Measurements from ENCODE around the gene PDLIM5.

Gene PDLIM5

DNA sequence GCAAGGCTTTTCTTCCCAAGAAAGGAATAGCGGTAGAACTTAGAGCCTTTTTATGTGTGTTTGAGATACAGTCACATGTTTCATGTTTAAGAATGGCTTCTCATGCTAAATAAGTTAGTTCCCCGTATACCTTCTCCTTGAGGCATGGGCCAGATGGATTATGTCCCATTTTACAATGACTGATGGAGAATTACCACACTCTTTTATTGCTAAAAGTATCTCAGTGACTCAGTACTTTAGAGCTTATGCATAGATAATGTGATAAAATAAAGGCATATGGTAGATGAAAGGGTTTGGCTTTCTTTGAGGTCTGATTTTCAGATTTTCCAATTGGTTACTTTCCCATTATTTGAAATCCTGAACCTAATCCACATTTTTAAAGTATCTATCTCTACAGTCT is 184.3 kb downstream of the PDLIM5 start:
- H3K4me2 ChIP-seq (ENCODE audit: low read depth, low read length, poor library complexity, severe bottlenecking): no peak overlapping the region

GRCh38 chr4:94639298-94639697 is 187.6 kb downstream of the PDLIM5 start:
- H3K27me3 ChIP-seq (ENCODE audit: insufficient read depth, low read length, poor library complexity, severe bottlenecking): no peaks in the 10 kb centered on the region
- no peaks in the 10 kb centered on the region for H3K4me1 ChIP-seq (ENCODE audit: insufficient read depth, low read length, poor library complexity, severe bottlenecking)
- no peak overlapping the region for H3K4me2 ChIP-seq (ENCODE audit: low read depth, low read length, poor library complexity, severe bottlenecking)
- H3F3A ChIP-seq (ENCODE audit: low read depth): 0 out of 2 replicates have a peak, but pooled peaks cover 2% of the 10 kb centered on the region
- H3K9me2 ChIP-seq (replicated peaks; ENCODE audit: low read depth, low read length): no peaks in the 10 kb centered on the region
- TF ChIP-seq, protein P1, sequence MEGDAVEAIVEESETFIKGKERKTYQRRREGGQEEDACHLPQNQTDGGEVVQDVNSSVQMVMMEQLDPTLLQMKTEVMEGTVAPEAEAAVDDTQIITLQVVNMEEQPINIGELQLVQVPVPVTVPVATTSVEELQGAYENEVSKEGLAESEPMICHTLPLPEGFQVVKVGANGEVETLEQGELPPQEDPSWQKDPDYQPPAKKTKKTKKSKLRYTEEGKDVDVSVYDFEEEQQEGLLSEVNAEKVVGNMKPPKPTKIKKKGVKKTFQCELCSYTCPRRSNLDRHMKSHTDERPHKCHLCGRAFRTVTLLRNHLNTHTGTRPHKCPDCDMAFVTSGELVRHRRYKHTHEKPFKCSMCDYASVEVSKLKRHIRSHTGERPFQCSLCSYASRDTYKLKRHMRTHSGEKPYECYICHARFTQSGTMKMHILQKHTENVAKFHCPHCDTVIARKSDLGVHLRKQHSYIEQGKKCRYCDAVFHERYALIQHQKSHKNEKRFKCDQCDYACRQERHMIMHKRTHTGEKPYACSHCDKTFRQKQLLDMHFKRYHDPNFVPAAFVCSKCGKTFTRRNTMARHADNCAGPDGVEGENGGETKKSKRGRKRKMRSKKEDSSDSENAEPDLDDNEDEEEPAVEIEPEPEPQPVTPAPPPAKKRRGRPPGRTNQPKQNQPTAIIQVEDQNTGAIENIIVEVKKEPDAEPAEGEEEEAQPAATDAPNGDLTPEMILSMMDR (conservative IDR thresholded peaks at IDR 0.05; ENCODE audit: low read length): no peak
- no peak for TF ChIP-seq EZH2phosphoT487 (IDR thresholded peaks at IDR 0.05; ENCODE audit: borderline replicate concordance)
- no peaks in the 10 kb centered on the region for H3K9me3 ChIP-seq (ENCODE audit: insufficient read depth, low read depth, low read length)
- H3K79me2 ChIP-seq (ENCODE audit: insufficient read depth, low read length): no peaks in the 10 kb centered on the region
- H3K9ac ChIP-seq (ENCODE audit: low read depth, low read length, poor library complexity, severe bottlenecking): no peak overlapping the region
- no peaks in the 10 kb centered on the region for H4K20me1 ChIP-seq (ENCODE audit: insufficient read depth, low read length, poor library complexity, severe bottlenecking)
- peaks cover 31% of the 10 kb centered on the region; the same call in 1 of the 2 replicates for H3K36me3 ChIP-seq (ENCODE audit: insufficient read depth, low read length)
- H2AFZ ChIP-seq (ENCODE audit: low read length): no peak overlapping the region
- no peak overlapping the region for H3K4me3 ChIP-seq (ENCODE audit: low read length, poor library complexity, severe bottlenecking)

More for the DNA sequence above, 184.3 kb downstream of the PDLIM5 start:
- H3K9ac ChIP-seq (ENCODE audit: low read depth, low read length, poor library complexity, severe bottlenecking): no peak overlapping the region
- H4K20me1 ChIP-seq (ENCODE audit: insufficient read depth, low read length, poor library complexity, severe bottlenecking): no peaks in the 10 kb centered on the region
- H2AFZ ChIP-seq (ENCODE audit: low read length): no peak overlapping the region
- H3K79me2 ChIP-seq (ENCODE audit: insufficient read depth, low read length): no peaks in the 10 kb centered on the region
- H3K9me2 ChIP-seq (replicated peaks; ENCODE audit: low read depth, low read length): no peaks in the 10 kb centered on the region
- H3K4me3 ChIP-seq (ENCODE audit: low read length, poor library complexity, severe bottlenecking): no peak overlapping the region
- H3K4me1 ChIP-seq (ENCODE audit: insufficient read depth, low read length, poor library complexity, severe bottlenecking): no peaks in the 10 kb centered on the region
- peaks cover 12% of the 10 kb centered on the region; the same call in 1 of the 2 replicates for H3K36me3 ChIP-seq (ENCODE audit: insufficient read depth, low read length)
- no peaks in the 10 kb centered on the region for H3K27me3 ChIP-seq (ENCODE audit: insufficient read depth, low read length, poor library complexity, severe bottlenecking)
- no peaks in the 10 kb centered on the region for H3F3A ChIP-seq (ENCODE audit: low read depth)
- H3K9me3 ChIP-seq (ENCODE audit: insufficient read depth, low read depth, low read length): no peaks in the 10 kb centered on the region
- TF ChIP-seq, protein P1 (conservative IDR thresholded peaks at IDR 0.05; ENCODE audit: low read length): no peak
- TF ChIP-seq EZH2phosphoT487 (IDR thresholded peaks at IDR 0.05; ENCODE audit: borderline replicate concordance): no peak

DNA sequence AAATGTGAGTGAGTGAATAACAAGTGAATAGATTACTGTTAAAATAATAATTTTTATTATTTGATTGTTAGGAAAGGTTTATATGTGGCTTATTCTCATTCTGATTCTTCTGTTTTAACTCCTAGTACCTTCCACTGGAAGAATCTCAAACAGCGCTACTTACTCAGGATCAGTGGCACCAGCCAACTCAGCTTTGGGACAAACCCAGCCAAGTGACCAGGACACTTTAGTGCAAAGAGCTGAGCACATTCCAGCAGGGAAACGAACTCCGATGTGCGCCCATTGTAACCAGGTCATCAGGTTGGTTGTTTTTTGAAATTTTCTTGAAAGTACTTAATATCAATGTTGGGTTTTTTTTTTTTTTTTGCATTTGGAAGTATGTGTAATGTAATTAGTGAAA is 188.4 kb downstream of the PDLIM5 start:
- TF ChIP-seq, protein P1 (conservative IDR thresholded peaks at IDR 0.05; ENCODE audit: low read length): no peak
- no peak for TF ChIP-seq EZH2phosphoT487 (IDR thresholded peaks at IDR 0.05; ENCODE audit: borderline replicate concordance)
- Histone ChIP-seq H2AFZ (ENCODE audit: low read length) (no peak overlapping the region), H3K4me2 (ENCODE audit: low read depth, low read length, poor library complexity, severe bottlenecking) (no peak overlapping the region), H3F3A (ENCODE audit: low read depth) (0 out of 2 replicates have a peak, but pooled peaks cover 2% of the 10 kb centered on the region), H3K27me3 (ENCODE audit: insufficient read depth, low read length, poor library complexity, severe bottlenecking) (no peaks in the 10 kb centered on the region), H3K79me2 (ENCODE audit: insufficient read depth, low read length) (no peaks in the 10 kb centered on the region), H3K9ac (ENCODE audit: low read depth, low read length, poor library complexity, severe bottlenecking) (no peak overlapping the region), H3K9me3 (ENCODE audit: insufficient read depth, low read depth, low read length) (no peaks in the 10 kb centered on the region), H3K36me3 (ENCODE audit: insufficient read depth, low read length) (peaks cover 32% of the 10 kb centered on the region; the same call in 1 of the 2 replicates), H3K4me3 (ENCODE audit: low read length, poor library complexity, severe bottlenecking) (no peak overlapping the region), H3K9me2 (replicated peaks; ENCODE audit: low read depth, low read length) (no peaks in the 10 kb centered on the region), H3K4me1 (ENCODE audit: insufficient read depth, low read length, poor library complexity, severe bottlenecking) (no peaks in the 10 kb centered on the region), H4K20me1 (ENCODE audit: insufficient read depth, low read length, poor library complexity, severe bottlenecking) (no peaks in the 10 kb centered on the region)
